Activated CD4-positive, alpha-beta memory T cell treated with anti-CD3 and anti-CD28 coated beads for 36 hours (primary cell): ENCODE data around the gene WFDC5. TPM values are rescaled to one million over a fixed set of nuclear protein-coding genes. Genes with fewer than 3 reads are reported as not detected.
"Not testable (repeated sequence)": the region's sequence is repeated elsewhere in the genome, so short reads cannot be mapped to it uniquely, and the experiment has no call there.

Experiments used
- CTCF ChIA-PET: fragments of 350-600 bp; sonication (Branson Sonifier 250); formaldehyde crosslinking; loops from one replicate; lab custom pipeline; 2021; ENCODE audit warnings: antibody characterized with exemption, inconsistent platforms; lab: Charles Lee
- POLR2A ChIA-PET: fragments of 350-600 bp; sonication (Branson Sonifier 250); formaldehyde crosslinking; loops from one replicate; lab custom pipeline; 2021; ENCODE audit warnings: antibody characterized with exemption; lab: Charles Lee
- DNase-seq: peaks from one replicate; pipeline ENCODE4 v3.0.0-alpha.2; 2020
- H3K27ac Mint-ChIP-seq: one replicate; pipeline ENCODE4 v1.8.0; 2021; ENCODE audit warnings: mixed read lengths
- H3K27me3 Mint-ChIP-seq: one replicate; pipeline ENCODE4 v1.8.0; 2021; ENCODE audit warnings: mixed read lengths
- H3K36me3 Mint-ChIP-seq: one replicate; pipeline ENCODE4 v1.8.0; 2021; ENCODE audit warnings: mixed read lengths
- H3K4me1 Mint-ChIP-seq: one replicate; pipeline ENCODE4 v1.8.0; 2021; ENCODE audit warnings: low read depth, mixed read lengths
- H3K4me3 Mint-ChIP-seq: one replicate; pipeline ENCODE4 v1.8.0; 2021; ENCODE audit warnings: mild to moderate bottlenecking, mixed read lengths
- H3K9me3 Mint-ChIP-seq: one replicate; pipeline ENCODE4 v1.8.0; 2021; ENCODE audit warnings: mixed read lengths
- intact Hi-C: fragments of 100-400 bp; cut with micrococcal nuclease; formaldehyde crosslinking; loops from one replicate; pipeline ENCODE4 v1.15.1; 2023
- total RNA-seq, 2 experiments: library from RNA; stranded (reverse); gene quantifications; one replicate each; pipeline ENCODE4 v1.2.3, GENCODE V29; 2021

WFDC5 gene
- total RNA-seq, 2 experiments from 2014 or later: not detected

DNA sequence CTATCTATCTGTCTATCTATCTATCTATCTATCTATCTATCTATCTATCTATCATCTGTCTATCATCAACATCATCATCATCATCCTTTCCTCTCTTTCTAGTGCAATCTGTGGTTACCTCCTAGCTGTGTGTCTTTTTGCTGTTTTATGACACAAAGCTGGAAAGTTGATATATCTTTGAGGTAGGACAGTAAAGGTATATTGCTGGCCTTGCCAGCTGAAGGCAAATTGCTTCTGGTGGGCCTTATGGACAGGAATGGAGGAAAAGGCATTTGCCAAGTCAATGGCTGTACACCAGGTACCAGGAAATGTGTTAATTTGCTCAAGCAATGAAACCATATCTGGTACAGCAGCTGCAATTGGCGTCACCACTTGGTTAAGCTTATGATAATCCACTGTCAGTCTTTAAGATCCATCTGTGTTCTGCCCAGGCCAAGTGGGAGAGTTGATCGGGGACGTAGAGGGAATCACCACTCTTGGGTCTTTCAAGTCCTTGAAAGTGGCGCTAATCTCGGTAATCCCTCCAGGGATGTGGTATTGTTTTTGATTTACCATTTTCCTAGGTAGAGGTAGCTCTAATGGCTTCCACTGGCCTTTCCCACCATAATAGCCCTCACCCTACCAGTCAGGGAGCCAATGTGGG is 24.9 kb upstream of the WFDC5 start:
- not testable (repeated sequence) for H3K27me3 Mint-ChIP-seq, DNase-seq, H3K9me3 Mint-ChIP-seq, H3K27ac Mint-ChIP-seq, H3K4me3 Mint-ChIP-seq, H3K36me3 Mint-ChIP-seq, H3K4me1 Mint-ChIP-seq
- intact Hi-C loops: loop anchor here (2.0 kb wide), 1 partner anchor 151 kb away; no protein-coding TSS in a partner anchor
- CTCF ChIA-PET: interaction anchor here (0.7 to 4.7 kb wide), 24 partner anchors 10 to 310 kb away, joined by 3 to 84 read pairs (median 5); partner anchors contain the start of gene WFDC5
- POLR2A ChIA-PET: interaction anchor here (0.9 kb wide), 1 partner anchor 154 kb away, joined by 3 read pairs; no protein-coding TSS in a partner anchor

GRCh38 chr20:45138561-45139300 is 23.8 kb upstream of the WFDC5 start:
- POLR2A ChIA-PET: interaction anchor here (0.7 to 0.9 kb wide), 2 partner anchors 91 to 156 kb away, joined by 3 read pairs; no protein-coding TSS in a partner anchor
- CTCF ChIA-PET: interaction anchor here (0.5 to 4.7 kb wide), 35 partner anchors 8 to 546 kb away, joined by 3 to 84 read pairs (median 4); partner anchors contain the start of gene WFDC5
- intact Hi-C loops: loop anchor here (2.0 kb wide), 1 partner anchor 152 kb away; no protein-coding TSS in a partner anchor

DNA sequence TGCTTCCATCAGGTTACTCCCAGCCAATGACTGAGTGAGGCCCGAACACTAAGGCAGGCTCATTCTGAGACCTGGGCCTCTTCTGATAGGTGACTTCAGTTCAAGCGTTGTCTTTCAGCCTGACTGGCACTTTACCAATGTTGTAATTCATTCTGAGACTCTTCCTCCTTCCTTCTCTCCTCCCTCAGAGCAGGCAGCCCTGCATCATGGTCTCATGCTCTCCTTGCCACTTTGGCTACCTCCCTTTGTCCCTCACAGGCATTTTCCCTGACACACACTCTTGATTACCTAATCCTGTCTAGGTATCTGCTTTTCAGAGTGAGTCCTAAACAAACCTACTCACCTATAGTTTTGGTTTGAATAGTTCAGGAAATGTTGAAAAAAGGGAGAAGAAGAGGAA is 21.9 kb upstream of the WFDC5 start:
- Mint-ChIP-seq H3K4me3 (no peak overlapping the region), H3K27me3 (peaks cover 5% of the 10 kb centered on the region), H3K4me1 (no peaks in the 10 kb centered on the region), H3K36me3 (no peaks in the 10 kb centered on the region), H3K27ac (no peak overlapping the region), H3K9me3 (peaks cover 3% of the 10 kb centered on the region)
- intact Hi-C loops: no loop called here
- ChIA-PET CTCF (interaction anchor here (0.9 to 1.1 kb wide), 3 partner anchors 25 to 157 kb away, joined by 3 read pairs; no protein-coding TSS in a partner anchor), POLR2A (no interaction called here)
- DNase-seq: no peak

More at GRCh38 chr20:45138561-45139300, 23.8 kb upstream of the WFDC5 start:
- H3K4me3 Mint-ChIP-seq: no peak overlapping the region
- peaks cover 3% of the 10 kb centered on the region for H3K9me3 Mint-ChIP-seq
- H3K27me3 Mint-ChIP-seq: peaks cover 5% of the 10 kb centered on the region
- H3K27ac Mint-ChIP-seq: no peak overlapping the region
- peak; percentile 88 for DNase-seq
- no peaks in the 10 kb centered on the region for H3K36me3 Mint-ChIP-seq
- H3K4me1 Mint-ChIP-seq: no peaks in the 10 kb centered on the region

- ChIA-PET POLR2A (no interaction called here), CTCF (interaction anchor here (1.5 kb wide), 1 partner anchor 11 kb away, joined by 3 read pairs; no protein-coding TSS in a partner anchor)
- Mint-ChIP-seq H3K9me3 (no peaks in the 10 kb centered on the region), H3K36me3 (no peaks in the 10 kb centered on the region), H3K27me3 (peaks cover 20% of the 10 kb centered on the region), H3K4me1 (no peaks in the 10 kb centered on the region), H3K4me3 (no peak overlapping the region), H3K27ac (no peak overlapping the region)
- intact Hi-C loops: no loop called here
- no peak for DNase-seq
Measured at GRCh38 chr20:45128099-45128498, 13.1 kb upstream of the WFDC5 start.

- Mint-ChIP-seq H3K4me3 (no peak within 1 kb of the TSS), H3K36me3 (no peaks in the 10 kb centered on the region), H3K27me3 (peaks cover 24% of the 10 kb centered on the region), H3K27ac (no peak within 1 kb of the TSS), H3K9me3 (no peaks in the 10 kb centered on the region), H3K4me1 (no peaks in the 10 kb centered on the region)
- CTCF ChIA-PET: interaction anchor here (1.4 to 1.9 kb wide), 2 partner anchors 12 to 167 kb away, joined by 3 to 5 read pairs; no protein-coding TSS in a partner anchor
- intact Hi-C loops: no loop called here
- POLR2A ChIA-PET: no interaction called here
- DNase-seq: no peak
Measured at GRCh38 chr20:45124365-45124764, 9.4 kb upstream of the WFDC5 start, which contains the start of gene WFDC12. WFDC12 (minus strand) TSS chr20:45124465; CDS start chr20:45124447, 18 bp downstream.

DNA sequence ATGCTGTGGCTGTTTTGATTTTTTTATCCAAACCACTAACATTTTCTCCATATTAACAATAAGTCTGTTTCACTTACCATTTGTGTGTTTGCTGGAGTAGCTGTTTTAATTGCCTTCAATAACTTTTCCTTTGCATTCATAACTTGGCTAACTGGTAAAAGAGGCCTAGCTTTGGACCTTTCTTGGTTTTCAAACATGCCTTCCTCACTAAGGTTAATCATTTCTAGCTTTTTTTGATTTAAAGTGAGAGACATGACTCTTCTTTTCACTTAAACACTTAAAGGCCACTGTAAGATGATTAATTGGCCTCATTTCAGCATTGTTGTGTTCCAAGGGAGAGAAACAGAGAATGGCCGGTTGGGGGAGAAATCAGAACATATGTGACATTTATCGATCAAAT is 6.4 kb upstream of the WFDC5 start:
- POLR2A ChIA-PET: no interaction called here
- no peak overlapping the region for H3K4me3 Mint-ChIP-seq
- DNase-seq: no peak
- no peaks in the 10 kb centered on the region for H3K36me3 Mint-ChIP-seq
- no peaks in the 10 kb centered on the region for H3K9me3 Mint-ChIP-seq
- H3K4me1 Mint-ChIP-seq: no peaks in the 10 kb centered on the region
- no peak overlapping the region for H3K27ac Mint-ChIP-seq
- CTCF ChIA-PET: interaction anchor here (0.6 to 1.9 kb wide), 4 partner anchors 10 to 135 kb away, joined by 3 to 5 read pairs (median 4); no protein-coding TSS in a partner anchor
- H3K27me3 Mint-ChIP-seq: peaks cover 13% of the 10 kb centered on the region
- intact Hi-C loops: no loop called here

GRCh38 chr20:45119556-45120266 is 4.7 kb upstream of the WFDC5 start:
- H3K9me3 Mint-ChIP-seq: no peaks in the 10 kb centered on the region

GRCh38 chr20:45118028-45118427 is 3.1 kb upstream of the WFDC5 start:
- Mint-ChIP-seq H3K36me3 (no peaks in the 10 kb centered on the region), H3K4me3 (no peak overlapping the region), H3K4me1 (peaks cover 9% of the 10 kb centered on the region), H3K27ac (no peak overlapping the region), H3K9me3 (no peaks in the 10 kb centered on the region), H3K27me3 (peaks cover 10% of the 10 kb centered on the region)
- intact Hi-C loops: no loop called here
- DNase-seq: no peak
- ChIA-PET POLR2A (no interaction called here), CTCF (interaction anchor here (1.0 to 1.8 kb wide), 4 partner anchors 22 to 176 kb away, joined by 3 to 6 read pairs (median 4); no protein-coding TSS in a partner anchor)

More at GRCh38 chr20:45119556-45120266, 4.7 kb upstream of the WFDC5 start:
- DNase-seq: no peak
- H3K27ac Mint-ChIP-seq: no peak overlapping the region
- intact Hi-C loops: no loop called here
- peaks cover 13% of the 10 kb centered on the region for H3K27me3 Mint-ChIP-seq
- no peak overlapping the region for H3K4me3 Mint-ChIP-seq
- ChIA-PET POLR2A (no interaction called here), CTCF (interaction anchor here (0.7 kb wide), 1 partner anchor 13 kb away, joined by 4 read pairs; no protein-coding TSS in a partner anchor)
- H3K36me3 Mint-ChIP-seq: no peaks in the 10 kb centered on the region
- peaks cover 8% of the 10 kb centered on the region for H3K4me1 Mint-ChIP-seq

- Mint-ChIP-seq H3K27me3 (peaks cover 10% of the 10 kb centered on the region), H3K9me3 (no peaks in the 10 kb centered on the region), H3K4me1 (peaks cover 9% of the 10 kb centered on the region), H3K4me3 (no peak overlapping the region), H3K36me3 (no peaks in the 10 kb centered on the region), H3K27ac (no peak overlapping the region)
- DNase-seq: no peak
- ChIA-PET POLR2A (no interaction called here), CTCF (interaction anchor here (1.0 to 1.8 kb wide), 3 partner anchors 22 to 177 kb away, joined by 3 to 6 read pairs (median 3); no protein-coding TSS in a partner anchor)
- intact Hi-C loops: no loop called here
Measured at GRCh38 chr20:45117581-45117980, 2.6 kb upstream of the WFDC5 start.

DNA sequence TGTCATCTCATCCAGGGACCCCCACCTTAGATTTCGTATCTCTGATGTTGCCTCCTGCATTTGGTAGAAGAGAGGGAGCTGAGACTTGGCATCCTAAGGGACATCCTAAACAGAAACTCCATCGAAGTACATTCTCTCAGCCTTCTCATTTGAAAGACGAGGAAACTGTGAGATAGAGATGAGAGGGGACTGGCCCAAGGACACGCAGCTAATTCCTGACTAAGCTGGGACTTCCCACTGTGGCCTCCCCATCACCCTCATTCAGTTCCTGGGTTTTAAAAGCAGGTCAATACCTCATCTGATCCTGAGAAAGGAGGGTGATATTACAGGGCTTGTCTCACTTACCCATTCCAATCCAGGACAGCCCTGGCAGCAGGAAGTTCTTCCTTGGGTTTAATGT is 855 bp upstream of the WFDC5 start:
- peaks cover 10% of the 10 kb centered on the region for H3K27me3 Mint-ChIP-seq
- no peaks in the 10 kb centered on the region for H3K9me3 Mint-ChIP-seq
- POLR2A ChIA-PET: no interaction called here
- no peak overlapping the region for H3K4me3 Mint-ChIP-seq
- peak; percentile 30 for DNase-seq
- CTCF ChIA-PET: interaction anchor here (1.0 to 1.8 kb wide), 3 partner anchors 12 to 176 kb away, joined by 3 to 5 read pairs (median 3); no protein-coding TSS in a partner anchor
- peaks cover 9% of the 10 kb centered on the region for H3K4me1 Mint-ChIP-seq
- H3K27ac Mint-ChIP-seq: no peak overlapping the region
- intact Hi-C loops: no loop called here
- no peaks in the 10 kb centered on the region for H3K36me3 Mint-ChIP-seq

DNA sequence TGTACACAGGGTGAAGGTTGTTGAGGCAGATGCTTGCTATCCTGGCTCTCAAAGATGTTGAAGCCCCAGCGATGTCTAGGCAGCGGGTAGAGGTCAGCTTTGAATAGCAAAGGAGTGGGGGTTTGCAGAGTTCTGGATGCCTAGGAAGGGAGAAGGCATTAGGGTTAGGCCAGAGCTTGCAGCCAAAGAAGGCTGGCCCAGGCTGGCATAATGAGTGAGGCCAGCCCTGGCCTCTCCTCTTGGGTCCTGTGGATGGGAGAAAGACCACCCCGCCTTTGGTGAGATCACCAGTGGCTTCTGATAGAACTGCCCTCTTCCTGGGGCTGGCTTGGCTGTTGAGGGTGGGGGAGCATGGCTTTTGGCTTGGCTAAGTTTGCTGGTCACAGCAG is 406 bp upstream of the WFDC5 start:
- DNase-seq: no peak
- no peak overlapping the region for H3K4me3 Mint-ChIP-seq
- no peaks in the 10 kb centered on the region for H3K9me3 Mint-ChIP-seq
- H3K4me1 Mint-ChIP-seq: peaks cover 9% of the 10 kb centered on the region
- CTCF ChIA-PET: interaction anchor here (1.1 to 7.1 kb wide), 3 partner anchors 12 to 24 kb away, joined by 3 to 108 read pairs (median 5); no protein-coding TSS in a partner anchor
- H3K36me3 Mint-ChIP-seq: no peaks in the 10 kb centered on the region
- intact Hi-C loops: no loop called here
- peaks cover 10% of the 10 kb centered on the region for H3K27me3 Mint-ChIP-seq
- POLR2A ChIA-PET: no interaction called here
- no peak overlapping the region for H3K27ac Mint-ChIP-seq
